T-helper 2 cell treated with Interferon-gamma antibody and Interleukin-4, amounts not matched to agents 5 μg/mL and 100 μg/mL, for 36 hours (primary cell): ENCODE results near the gene PAMR1.

Experiments used
- DNase-seq: peaks from one replicate; pipeline ENCODE4 v3.0.0; 2021; ENCODE audit warnings: low spot score
- H3K27ac Mint-ChIP-seq: one replicate; pipeline ENCODE4 v1.8.0; 2021; ENCODE audit warnings: mild to moderate bottlenecking, mixed read lengths
- H3K27me3 Mint-ChIP-seq: one replicate; pipeline ENCODE4 v1.8.0; 2021; ENCODE audit warnings: low read depth, mixed read lengths
- H3K36me3 Mint-ChIP-seq: one replicate; pipeline ENCODE4 v1.8.0; 2021; ENCODE audit warnings: low read depth, mixed read lengths
- H3K4me1 Mint-ChIP-seq: one replicate; pipeline ENCODE4 v1.8.0; 2021; ENCODE audit warnings: low read depth, mixed read lengths
- H3K4me3 Mint-ChIP-seq: one replicate; pipeline ENCODE4 v1.8.0; 2022; ENCODE audit warnings: mild to moderate bottlenecking, moderate library complexity, mixed read lengths
- H3K9me3 Mint-ChIP-seq: one replicate; pipeline ENCODE4 v1.8.0; 2021; ENCODE audit warnings: mixed read lengths

PAMR1 gene

GRCh38 chr11:35407041-35407440, 118.4 kb downstream of the PAMR1 start:
- Mint-ChIP-seq H3K36me3 (no peaks in the 10 kb centered on the region), H3K4me1 (no peaks in the 10 kb centered on the region), H3K27me3 (peaks cover 25% of the 10 kb centered on the region), H3K27ac (no peak overlapping the region), H3K9me3 (no peaks in the 10 kb centered on the region), H3K4me3 (no peak overlapping the region)
- DNase-seq = no peak

GRCh38 chr11:35404388-35404775, 121.0 kb downstream of the PAMR1 start:
- no peak for DNase-seq
- Mint-ChIP-seq H3K4me1 (no peaks in the 10 kb centered on the region), H3K36me3 (no peaks in the 10 kb centered on the region), H3K27me3 (peaks cover 25% of the 10 kb centered on the region), H3K4me3 (no peak overlapping the region), H3K9me3 (no peaks in the 10 kb centered on the region), H3K27ac (no peak overlapping the region)

DNA sequence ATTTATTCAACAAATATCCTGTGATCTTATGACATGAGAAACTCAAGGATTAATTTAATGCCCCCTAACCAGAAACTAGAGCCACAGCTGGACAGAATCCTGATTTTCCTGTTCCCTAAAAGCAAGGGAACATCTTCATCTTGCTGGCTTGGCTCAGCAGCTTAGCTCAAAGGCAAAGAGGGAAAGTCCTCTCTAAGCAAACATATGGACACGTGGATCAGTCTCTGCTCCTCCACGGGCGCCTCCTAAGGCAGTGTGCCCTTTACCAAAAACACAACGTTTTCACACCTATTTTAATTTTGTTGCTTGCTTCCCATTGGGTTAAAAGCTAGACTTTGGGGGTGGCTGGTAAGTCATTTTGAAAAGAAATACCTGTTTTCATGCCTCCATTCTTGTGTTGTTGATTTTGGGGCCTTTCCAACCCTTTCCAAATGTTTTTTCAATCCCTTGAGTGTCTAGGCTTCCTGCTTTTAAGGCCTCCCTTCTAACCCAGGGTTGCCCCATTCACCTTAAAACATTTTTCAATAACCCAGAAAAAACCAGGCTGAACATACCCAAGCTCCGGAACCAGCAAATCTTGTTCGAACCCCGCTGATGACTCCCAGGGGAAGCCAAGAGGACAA, 121.5 kb downstream of the PAMR1 start:
- Mint-ChIP-seq H3K27ac (no peak overlapping the region), H3K4me3 (no peak overlapping the region), H3K27me3 (peaks cover 26% of the 10 kb centered on the region), H3K4me1 (no peaks in the 10 kb centered on the region), H3K9me3 (no peaks in the 10 kb centered on the region), H3K36me3 (no peaks in the 10 kb centered on the region)
- no peak for DNase-seq

- Mint-ChIP-seq H3K27me3 (peaks cover 28% of the 10 kb centered on the region), H3K4me1 (no peaks in the 10 kb centered on the region), H3K9me3 (no peaks in the 10 kb centered on the region), H3K4me3 (no peak overlapping the region), H3K36me3 (no peaks in the 10 kb centered on the region), H3K27ac (no peak overlapping the region)
- DNase-seq = no peak
Measured at GRCh38 chr11:35402751-35403660, 122.4 kb downstream of the PAMR1 start.

DNA sequence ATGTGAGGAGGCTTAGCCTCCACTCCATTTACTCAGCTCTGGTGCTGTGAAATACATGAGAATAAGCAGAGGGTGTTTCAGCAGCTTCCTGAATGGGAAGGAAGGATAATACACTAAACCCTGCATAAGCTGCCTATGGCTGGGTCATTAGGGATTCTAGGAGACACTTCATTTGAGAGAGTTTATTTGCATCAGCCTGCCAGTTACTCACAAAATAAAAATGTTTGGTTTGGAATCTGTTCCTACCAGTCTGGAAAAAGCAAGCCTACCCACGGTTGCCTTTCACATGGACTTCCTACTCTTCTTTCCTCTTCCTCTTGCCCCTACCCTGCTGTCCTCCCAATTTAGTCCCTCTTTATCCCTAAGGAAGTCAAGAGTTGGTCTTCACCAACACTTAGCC, 126.5 kb downstream of the PAMR1 start:
- peaks cover 35% of the 10 kb centered on the region for H3K27me3 Mint-ChIP-seq
- no peak for DNase-seq
- no peaks in the 10 kb centered on the region for H3K36me3 Mint-ChIP-seq
- H3K27ac Mint-ChIP-seq = no peak overlapping the region
- no peak overlapping the region for H3K4me3 Mint-ChIP-seq
- H3K9me3 Mint-ChIP-seq = no peaks in the 10 kb centered on the region
- peaks cover 2% of the 10 kb centered on the region for H3K4me1 Mint-ChIP-seq

- Mint-ChIP-seq H3K27me3 (peaks cover 34% of the 10 kb centered on the region), H3K4me3 (no peak overlapping the region), H3K4me1 (peaks cover 18% of the 10 kb centered on the region), H3K9me3 (no peaks in the 10 kb centered on the region), H3K36me3 (no peaks in the 10 kb centered on the region), H3K27ac (no peak overlapping the region)
- no peak for DNase-seq
Measured at GRCh38 chr11:35394941-35395340, 130.5 kb downstream of the PAMR1 start.

- Mint-ChIP-seq H3K4me1 (peaks cover 18% of the 10 kb centered on the region), H3K9me3 (no peaks in the 10 kb centered on the region), H3K27me3 (peaks cover 23% of the 10 kb centered on the region), H3K4me3 (no peak overlapping the region), H3K36me3 (no peaks in the 10 kb centered on the region), H3K27ac (no peak overlapping the region)
- no peak for DNase-seq
Measured at GRCh38 chr11:35393098-35393497, 132.3 kb downstream of the PAMR1 start.

GRCh38 chr11:35391922-35392688, 133.3 kb downstream of the PAMR1 start:
- H3K36me3 Mint-ChIP-seq = no peaks in the 10 kb centered on the region
- H3K9me3 Mint-ChIP-seq = no peaks in the 10 kb centered on the region
- peaks cover 18% of the 10 kb centered on the region for H3K4me1 Mint-ChIP-seq
- DNase-seq = peak; percentile 67
- peak overlapping the region; percentile 40 for H3K4me3 Mint-ChIP-seq
- peaks cover 18% of the 10 kb centered on the region for H3K27me3 Mint-ChIP-seq
- H3K27ac Mint-ChIP-seq = no peak overlapping the region

GRCh38 chr11:35390737-35391682, 134.4 kb downstream of the PAMR1 start:
- H3K4me3 Mint-ChIP-seq = no peak overlapping the region

GRCh38 chr11:35389897-35390465, 135.4 kb downstream of the PAMR1 start:
- DNase-seq = peak; percentile 51
- Mint-ChIP-seq H3K9me3 (no peaks in the 10 kb centered on the region), H3K27ac (no peak overlapping the region), H3K36me3 (no peaks in the 10 kb centered on the region), H3K4me3 (no peak overlapping the region), H3K4me1 (peaks cover 17% of the 10 kb centered on the region), H3K27me3 (peaks cover 18% of the 10 kb centered on the region)

More at GRCh38 chr11:35390737-35391682, 134.4 kb downstream of the PAMR1 start:
- H3K4me1 Mint-ChIP-seq = peaks cover 18% of the 10 kb centered on the region
- H3K27me3 Mint-ChIP-seq = peaks cover 18% of the 10 kb centered on the region
- DNase-seq = peak; percentile 60
- H3K9me3 Mint-ChIP-seq = no peaks in the 10 kb centered on the region
- no peak overlapping the region for H3K27ac Mint-ChIP-seq
- H3K36me3 Mint-ChIP-seq = no peaks in the 10 kb centered on the region

DNA sequence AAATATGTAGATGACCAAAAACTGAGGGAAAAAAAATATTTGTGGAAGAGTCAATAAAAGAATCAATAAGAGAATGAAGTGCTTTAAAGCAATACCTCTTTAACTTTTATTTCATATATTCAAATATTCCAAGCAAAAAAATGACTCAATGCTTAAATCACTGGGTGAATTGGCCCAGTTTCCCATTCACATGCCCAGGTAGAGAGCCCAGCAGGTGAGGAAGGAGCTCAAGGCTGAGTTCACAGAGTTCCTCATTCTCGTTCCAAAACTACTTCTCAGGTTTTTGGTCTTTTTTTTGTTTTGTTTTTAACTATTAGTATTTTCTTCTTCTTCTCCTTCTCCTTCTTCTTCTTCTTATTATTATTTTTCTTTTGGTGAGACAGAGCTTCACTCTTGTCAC, 136.3 kb downstream of the PAMR1 start:
- Mint-ChIP-seq H3K27ac (no peak overlapping the region), H3K36me3 (no peaks in the 10 kb centered on the region), H3K27me3 (peaks cover 13% of the 10 kb centered on the region), H3K9me3 (no peaks in the 10 kb centered on the region), H3K4me1 (peaks cover 17% of the 10 kb centered on the region), H3K4me3 (no peak overlapping the region)
- DNase-seq = no peak

DNA sequence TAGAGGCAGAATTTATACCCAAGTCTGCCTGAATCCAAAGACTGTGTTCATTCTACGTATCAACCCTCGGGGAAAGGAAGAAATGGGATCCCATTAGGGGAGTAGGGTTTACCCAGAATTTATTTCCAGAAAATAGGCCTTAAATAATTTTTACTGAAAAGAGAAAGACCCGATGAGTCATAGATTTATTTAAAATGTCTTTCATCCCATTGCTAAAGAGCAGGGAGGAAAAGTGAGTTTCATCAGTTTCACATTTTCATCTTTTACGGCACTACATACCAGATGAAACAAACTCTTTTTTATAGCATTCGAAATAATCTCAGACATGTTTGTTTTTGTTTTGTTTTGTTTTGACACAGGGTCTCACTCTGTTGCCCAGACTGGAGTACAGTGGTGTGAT, 137.4 kb downstream of the PAMR1 start:
- no peaks in the 10 kb centered on the region for H3K36me3 Mint-ChIP-seq
- no peak overlapping the region for H3K4me3 Mint-ChIP-seq
- DNase-seq = no peak
- peaks cover 17% of the 10 kb centered on the region for H3K4me1 Mint-ChIP-seq
- H3K27ac Mint-ChIP-seq = no peak overlapping the region
- no peaks in the 10 kb centered on the region for H3K9me3 Mint-ChIP-seq
- peaks cover 8% of the 10 kb centered on the region for H3K27me3 Mint-ChIP-seq
